C1 segment of cervical spinal cord (tissue), 14 donors: Measurements from ENCODE around the gene MRM1.

Experiments used
- DNase-seq, 14 donors: peaks; one replicate each; lab custom pipeline; 2025; lab: John Stamatoyannopoulos, UW

Gene MRM1

GRCh38 chr17:36631022-36631421 lies 29.6 kb downstream of the MRM1 start:
- DNase-seq: no peak

- DNase-seq: no peak
Measured at GRCh38 chr17:36632916-36633771, 31.8 kb downstream of the MRM1 start.

GRCh38 chr17:36640346-36640745 lies 39.0 kb downstream of the MRM1 start:
- DNase-seq: no peak

- DNase-seq: no peak
Measured at GRCh38 chr17:36640836-36641235, 39.5 kb downstream of the MRM1 start.

- no peak for DNase-seq
Measured at GRCh38 chr17:36641331-36641876, 40.0 kb downstream of the MRM1 start.

GRCh38 chr17:36641877-36642845 lies 40.8 kb downstream of the MRM1 start:
- DNase-seq: no peak

GRCh38 chr17:36643086-36643685 lies 41.8 kb downstream of the MRM1 start:
- DNase-seq: no peak

GRCh38 chr17:36645422-36645821 lies 44.0 kb downstream of the MRM1 start:
- DNase-seq: no peak

- no peak for DNase-seq
Measured at GRCh38 chr17:36647636-36648035, 46.3 kb downstream of the MRM1 start.

- DNase-seq: no peak
Measured at GRCh38 chr17:36650096-36650775, 48.9 kb downstream of the MRM1 start.

- no peak for DNase-seq
Measured at GRCh38 chr17:36653374-36653773, 52.0 kb downstream of the MRM1 start.

GRCh38 chr17:36653856-36654255 lies 52.5 kb downstream of the MRM1 start:
- no peak for DNase-seq

GRCh38 chr17:36655726-36656125 lies 54.3 kb downstream of the MRM1 start:
- no peak for DNase-seq

- DNase-seq: no peak
Measured at GRCh38 chr17:36657390-36657762, 56.0 kb downstream of the MRM1 start.

- DNase-seq: peak in 1 of 14 donors; percentile 13
Measured at GRCh38 chr17:36657763-36658490, 56.5 kb downstream of the MRM1 start.
